Measurements from ENCODE around the gene ACP6.

Gene ACP6

DNA sequence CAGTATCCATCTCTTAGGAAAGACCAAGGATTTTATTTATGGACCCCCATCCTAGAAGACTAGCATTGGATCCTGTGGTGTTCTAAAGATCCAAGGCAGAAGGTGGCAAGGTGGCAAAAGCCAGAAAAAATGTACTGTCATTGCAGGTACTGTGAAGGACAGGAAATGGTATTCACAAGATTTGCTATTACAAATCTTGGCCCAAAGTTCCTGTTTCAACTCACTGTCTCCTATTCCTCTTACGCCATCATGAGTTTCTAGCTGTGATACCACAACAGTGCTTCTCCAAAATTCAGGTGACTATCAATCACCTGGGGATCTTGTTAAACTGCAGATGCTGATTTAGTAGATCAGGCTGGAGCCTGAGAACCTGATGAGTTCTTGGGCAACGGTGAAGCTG is 21.4 kb downstream of the ACP6 start:
- DNase-seq, result peak; percentile 16 to 41

GRCh38 chr1:147647796-147648633 is 22.3 kb downstream of the ACP6 start:
- DNase-seq, result no peak

- DNase-seq, result no peak
These were observed 26.4 kb downstream of the ACP6 start for GRCh38 chr1:147643974-147644373.

DNA sequence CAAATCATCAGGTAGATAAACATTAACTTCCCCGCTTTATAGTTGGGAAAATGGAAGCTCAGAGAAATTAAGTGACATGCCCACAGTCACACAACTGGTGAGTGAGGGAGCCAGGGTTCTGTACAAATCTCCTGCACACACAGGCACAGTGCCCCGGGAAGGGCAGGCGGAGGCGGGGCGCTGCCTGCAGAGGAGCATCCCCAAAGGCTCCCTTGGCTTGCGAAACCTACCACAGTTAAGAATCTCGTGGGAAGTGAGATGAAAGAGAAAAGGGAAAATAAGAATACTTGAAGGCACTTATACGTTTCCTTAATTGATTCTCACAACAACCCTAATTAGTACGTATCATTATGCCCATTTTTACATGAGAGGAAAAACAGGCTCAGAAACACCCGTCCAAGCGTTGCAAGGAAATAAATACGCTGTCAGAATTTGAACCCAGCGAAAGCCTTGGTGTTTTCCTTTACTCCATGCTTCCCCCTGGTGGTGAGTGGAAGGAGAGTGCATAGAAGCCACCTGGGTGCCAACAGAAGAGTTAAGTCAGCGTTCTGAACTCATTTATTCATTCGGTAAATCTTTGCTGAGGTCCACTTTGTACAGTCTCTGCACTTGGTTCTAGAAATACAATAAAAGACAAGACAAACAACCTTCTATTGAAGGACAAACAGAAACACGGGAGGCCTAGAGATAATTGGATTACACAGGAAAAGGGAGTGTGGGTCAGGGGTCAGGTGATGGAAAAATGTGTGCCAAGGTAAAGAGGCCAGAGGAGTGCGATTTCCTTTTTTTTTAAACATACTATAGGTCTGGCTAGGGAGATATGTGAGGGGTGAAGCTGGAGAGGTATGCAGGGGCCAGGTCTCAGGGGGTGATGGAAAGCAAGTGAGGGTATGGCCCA is 28.4 kb downstream of the ACP6 start:
- DNase-seq, result peak; percentile 31 to 47

DNA sequence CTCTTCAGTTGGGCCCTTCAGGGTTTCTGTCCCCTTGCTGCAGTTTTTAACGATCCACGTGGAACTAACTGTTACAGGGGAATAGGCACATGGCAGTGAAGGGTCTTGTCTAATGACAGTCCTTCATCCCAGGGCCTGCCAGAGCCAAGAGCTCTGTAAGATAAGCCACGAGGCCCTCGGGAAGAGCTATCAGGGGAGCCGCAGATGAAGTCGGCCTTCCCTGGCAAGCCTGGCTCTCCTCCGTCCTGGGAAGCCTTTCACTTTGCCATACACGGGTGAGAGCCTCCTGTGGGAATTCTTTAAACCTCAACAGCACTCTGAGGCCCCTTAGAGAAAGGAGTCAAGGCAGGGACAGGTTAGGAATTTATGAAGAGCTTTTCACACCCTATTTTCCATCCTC is 29.0 kb downstream of the ACP6 start:
- no peak for DNase-seq

DNA sequence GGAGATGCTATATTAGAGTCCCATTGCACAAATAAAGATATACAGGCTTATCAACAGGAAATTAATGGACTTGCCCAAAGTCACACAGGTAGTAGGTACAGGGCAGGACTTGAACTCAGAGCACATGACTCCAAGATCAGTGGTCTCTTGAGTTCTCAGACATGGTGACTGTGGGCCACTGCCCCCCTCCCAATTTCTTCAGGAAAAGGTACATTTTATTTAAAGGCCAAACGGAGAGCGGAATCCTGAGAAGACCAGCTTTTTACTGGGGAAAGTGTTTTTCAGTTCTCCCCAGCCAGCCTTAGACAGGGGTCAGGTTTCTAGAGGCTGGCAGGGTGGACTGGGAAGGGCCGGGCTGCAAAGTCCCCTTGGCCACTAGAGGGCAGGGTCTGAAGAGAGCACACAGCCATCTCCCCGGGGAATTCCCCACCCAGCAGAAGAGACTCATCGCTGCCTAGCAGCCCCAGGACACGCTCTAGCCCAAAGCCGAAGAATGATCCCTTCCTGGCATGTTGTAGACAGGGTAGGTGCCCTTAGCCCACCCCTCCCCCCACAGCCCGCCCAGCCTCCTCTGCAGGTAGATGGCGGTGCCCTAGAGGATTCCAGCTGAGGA is 29.7 kb downstream of the ACP6 start:
- DNase-seq, result peak; percentile 72 to 80

GRCh38 chr1:147636314-147636713 is 34.0 kb downstream of the ACP6 start:
- no peak for DNase-seq

GRCh38 chr1:147635342-147635741 is 35.0 kb downstream of the ACP6 start:
- DNase-seq, result peak; percentile 75 to 92

DNA sequence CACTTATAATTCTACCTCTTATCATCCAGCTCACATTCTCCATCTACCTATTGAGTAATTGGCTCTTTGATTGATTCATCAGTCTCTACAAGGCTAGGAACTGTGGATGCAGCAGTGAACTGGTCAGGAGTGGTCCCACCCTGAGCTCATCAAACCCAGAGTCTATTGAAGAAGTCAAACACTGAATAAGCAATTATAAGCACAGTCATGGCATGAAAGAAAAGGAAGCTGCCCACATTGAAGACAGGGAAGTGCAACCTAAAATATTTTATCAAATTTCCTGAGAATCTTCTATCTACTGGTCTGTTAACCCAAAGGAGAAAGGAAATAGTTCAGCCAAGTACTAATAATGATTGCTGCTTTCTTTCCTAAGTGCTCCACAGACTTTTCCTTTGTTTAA is 35.7 kb downstream of the ACP6 start:
- DNase-seq, result peak; percentile 43 to 64

DNA sequence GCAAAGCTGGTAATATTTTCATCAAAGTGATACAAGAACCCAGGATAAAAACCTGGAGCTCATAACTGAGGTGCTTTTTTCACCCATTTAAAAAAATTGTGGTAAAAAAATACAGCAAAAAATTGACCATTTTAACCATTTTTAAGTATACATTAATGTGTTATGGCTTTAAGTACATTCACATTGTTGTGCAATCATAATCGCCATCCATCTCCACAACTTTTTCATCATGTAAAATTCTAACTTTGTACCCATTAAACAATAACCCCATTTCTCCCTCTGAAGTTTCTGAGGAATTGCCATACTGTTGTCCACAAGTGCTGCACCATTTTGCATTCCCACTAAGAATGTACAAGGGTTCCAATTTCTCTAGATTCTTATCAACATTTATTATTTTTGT is 36.6 kb downstream of the ACP6 start:
- DNase-seq, result no peak

DNA sequence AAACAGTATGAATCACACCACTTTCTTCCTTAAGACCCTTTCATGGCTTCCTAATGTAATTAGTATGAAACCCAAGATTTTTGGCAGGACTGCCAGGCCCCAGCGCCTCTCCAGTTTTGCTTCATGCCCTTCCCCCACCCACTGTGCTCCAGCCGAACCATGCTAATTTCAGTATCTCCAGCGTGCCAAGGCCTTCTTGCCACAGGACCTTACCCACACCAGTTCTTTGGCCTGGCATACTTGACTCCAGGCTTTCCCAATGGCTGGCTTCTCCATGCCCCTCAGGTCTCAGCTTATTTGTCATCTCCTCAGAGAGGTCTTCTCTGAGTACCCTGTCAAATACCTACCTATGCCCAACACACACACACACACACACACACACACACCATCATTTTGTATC is 38.5 kb downstream of the ACP6 start:
- DNase-seq, result no peak

GRCh38 chr1:147630447-147630846 is 39.9 kb downstream of the ACP6 start:
- DNase-seq, result no peak

- no peak for DNase-seq
These were observed 40.3 kb downstream of the ACP6 start for GRCh38 chr1:147630022-147630421.

GRCh38 chr1:147628441-147628840 is 41.9 kb downstream of the ACP6 start:
- peak; percentile 22 to 58 for DNase-seq

DNA sequence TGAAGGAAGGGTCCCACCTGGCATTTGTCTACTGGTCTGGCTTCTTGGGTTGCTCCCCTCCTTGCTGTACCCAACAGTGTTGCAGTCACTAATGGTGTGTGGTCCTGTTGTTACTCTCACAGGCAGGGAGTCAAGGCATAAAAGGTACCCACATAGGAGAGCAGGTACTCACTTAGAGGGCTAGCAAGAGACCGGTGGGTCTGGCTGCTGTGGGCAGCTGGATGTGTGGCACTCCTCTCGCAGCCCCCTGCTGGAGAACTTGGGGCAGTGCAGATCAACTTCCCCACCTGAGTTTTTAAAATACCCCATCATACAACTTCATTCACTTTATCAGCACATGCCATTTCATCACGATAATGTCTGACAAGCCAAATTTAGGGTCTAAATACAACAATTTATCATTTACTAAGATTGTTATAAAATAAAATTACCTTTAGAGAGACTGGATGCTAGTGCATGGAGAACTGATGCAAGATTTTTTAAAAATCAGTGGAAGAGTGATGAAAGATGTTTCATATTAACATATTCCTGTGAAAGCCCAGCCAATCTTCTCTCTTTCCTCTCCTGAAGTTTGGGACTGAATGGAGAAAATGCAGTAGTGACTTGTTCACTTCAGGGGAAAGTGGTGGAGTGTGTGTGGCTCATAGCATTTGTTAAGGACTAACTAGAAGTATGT is 42.8 kb downstream of the ACP6 start:
- DNase-seq, result peak; percentile 38 to 40

DNA sequence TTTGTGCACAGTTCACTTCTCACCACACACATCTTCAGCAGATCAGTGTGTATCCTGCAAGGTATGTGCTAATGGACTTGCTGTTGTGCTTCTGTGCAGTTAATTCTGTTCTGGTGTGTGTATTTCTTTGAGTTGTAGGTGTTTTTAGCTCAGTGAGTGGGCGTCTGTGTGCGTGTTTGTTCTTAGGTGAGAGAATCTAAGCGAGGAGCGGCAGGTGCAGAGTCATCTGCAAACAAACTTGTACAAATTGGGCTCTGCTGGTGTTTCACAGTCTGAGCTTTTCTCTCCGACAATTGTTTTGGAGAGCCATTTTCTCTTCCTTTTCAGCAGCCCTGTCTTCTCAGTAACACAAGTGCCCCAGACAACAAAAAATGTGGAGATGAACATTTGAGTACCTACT is 43.6 kb downstream of the ACP6 start:
- DNase-seq, result no peak

DNA sequence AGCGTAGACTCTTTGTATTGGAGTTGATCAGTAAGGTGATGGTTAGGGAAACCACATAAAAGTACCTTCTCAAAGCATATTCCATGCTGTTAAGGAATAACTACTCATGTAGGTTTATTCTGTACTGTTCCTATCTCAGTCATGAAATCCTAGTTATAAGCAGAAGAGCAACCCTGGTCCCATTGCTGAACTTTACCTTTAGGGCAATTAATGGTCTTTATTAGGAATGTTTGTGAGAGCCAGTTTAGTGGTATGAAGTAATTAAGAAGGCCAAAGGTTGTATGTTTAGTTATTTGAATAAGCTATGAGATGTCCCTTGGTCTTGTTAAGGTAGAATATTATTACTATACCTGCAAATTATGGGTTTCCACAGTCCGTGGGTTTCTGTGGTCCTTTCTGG is 44.0 kb downstream of the ACP6 start:
- no peak for DNase-seq

GRCh38 chr1:147625362-147625995 is 44.8 kb downstream of the ACP6 start:
- peak in 1 of 2 donors; percentile 21 for DNase-seq

DNA sequence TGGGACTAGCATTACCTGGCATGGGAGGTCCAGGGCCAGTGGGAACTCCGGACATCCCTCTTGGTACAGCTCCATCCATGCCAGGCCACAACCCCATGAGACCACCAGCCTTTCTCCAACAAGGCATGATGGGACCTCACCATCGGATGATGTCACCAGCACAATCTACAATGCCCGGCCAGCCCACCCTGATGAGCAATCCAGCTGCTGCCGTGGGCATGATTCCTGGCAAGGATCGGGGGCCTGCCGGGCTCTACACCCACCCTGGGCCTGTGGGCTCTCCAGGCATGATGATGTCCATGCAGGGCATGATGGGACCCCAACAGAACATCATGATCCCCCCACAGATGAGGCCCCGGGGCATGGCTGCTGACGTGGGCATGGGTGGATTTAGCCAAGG is 45.8 kb downstream of the ACP6 start:
- no peak for DNase-seq

DNA sequence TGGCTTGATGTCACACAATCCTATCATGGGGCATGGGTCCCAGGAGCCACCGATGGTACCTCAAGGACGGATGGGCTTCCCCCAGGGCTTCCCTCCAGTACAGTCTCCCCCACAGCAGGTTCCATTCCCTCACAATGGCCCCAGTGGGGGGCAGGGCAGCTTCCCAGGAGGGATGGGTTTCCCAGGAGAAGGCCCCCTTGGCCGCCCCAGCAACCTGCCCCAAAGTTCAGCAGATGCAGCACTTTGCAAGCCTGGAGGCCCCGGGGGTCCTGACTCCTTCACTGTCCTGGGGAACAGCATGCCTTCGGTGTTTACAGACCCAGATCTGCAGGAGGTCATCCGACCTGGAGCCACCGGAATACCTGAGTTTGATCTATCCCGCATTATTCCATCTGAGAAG is 46.3 kb downstream of the ACP6 start:
- DNase-seq, result no peak

GRCh38 chr1:147622731-147623130 is 47.6 kb downstream of the ACP6 start:
- DNase-seq, result no peak

DNA sequence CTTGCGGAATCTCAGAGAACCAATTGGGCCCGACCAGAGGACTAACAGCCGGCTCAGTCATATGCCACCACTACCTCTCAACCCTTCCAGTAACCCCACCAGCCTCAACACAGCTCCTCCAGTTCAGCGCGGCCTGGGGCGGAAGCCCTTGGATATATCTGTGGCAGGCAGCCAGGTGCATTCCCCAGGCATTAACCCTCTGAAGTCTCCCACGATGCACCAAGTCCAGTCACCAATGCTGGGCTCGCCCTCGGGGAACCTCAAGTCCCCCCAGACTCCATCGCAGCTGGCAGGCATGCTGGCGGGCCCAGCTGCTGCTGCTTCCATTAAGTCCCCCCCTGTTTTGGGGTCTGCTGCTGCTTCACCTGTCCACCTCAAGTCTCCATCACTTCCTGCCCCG is 49.8 kb downstream of the ACP6 start:
- DNase-seq, result no peak
